HG02642 (cell line): ENCODE measurements around the gene ATP5PD.
"Not testable (repeated sequence)": the region's sequence is repeated elsewhere in the genome, so short reads cannot be mapped to it uniquely, and the experiment has no call there.

Experiments
- ATAC-seq: cut with Tn5 transposase; IDR thresholded peaks from one replicate; pipeline ENCODE4 v1.9.1; 2021; ENCODE audit warnings: mild to moderate bottlenecking; ENCODE audit not compliant: unreplicated experiment, poor library complexity

The ATP5PD gene

GRCh38 chr17:75077496-75078283, 30.9 kb upstream of the ATP5PD start:
- ATAC-seq: peak; percentile 48

GRCh38 chr17:75077072-75077495, 30.3 kb upstream of the ATP5PD start:
- ATAC-seq: no peak

GRCh38 chr17:75075597-75076336, 29.0 kb upstream of the ATP5PD start:
- no peak for ATAC-seq

GRCh38 chr17:75074532-75074931, 27.8 kb upstream of the ATP5PD start:
- ATAC-seq: no peak

- no peak for ATAC-seq
These were observed 26.9 kb upstream of the ATP5PD start for GRCh38 chr17:75073618-75074047.

- not testable (repeated sequence) for ATAC-seq
These were observed 26.1 kb upstream of the ATP5PD start for GRCh38 chr17:75072909-75073308.

GRCh38 chr17:75071478-75072271, 24.9 kb upstream of the ATP5PD start:
- ATAC-seq: not testable (repeated sequence)

- no peak for ATAC-seq
These were observed 23.0 kb upstream of the ATP5PD start for GRCh38 chr17:75069783-75070182.

GRCh38 chr17:75068750-75069149, 22.0 kb upstream of the ATP5PD start:
- ATAC-seq: no peak

- ATAC-seq: no peak
These were observed 21.1 kb upstream of the ATP5PD start for GRCh38 chr17:75067856-75068255.

- no peak for ATAC-seq
These were observed 18.9 kb upstream of the ATP5PD start for GRCh38 chr17:75065562-75066151.

GRCh38 chr17:75064867-75065561, 18.2 kb upstream of the ATP5PD start:
- no peak for ATAC-seq

GRCh38 chr17:75064460-75064859, 17.7 kb upstream of the ATP5PD start:
- no peak for ATAC-seq

GRCh38 chr17:75064040-75064439, 17.3 kb upstream of the ATP5PD start:
- ATAC-seq: no peak

- ATAC-seq: no peak
These were observed 16.9 kb upstream of the ATP5PD start for GRCh38 chr17:75063626-75064025.

GRCh38 chr17:75063201-75063600, 16.4 kb upstream of the ATP5PD start:
- ATAC-seq: no peak

- ATAC-seq: no peak
These were observed 14.8 kb upstream of the ATP5PD start for GRCh38 chr17:75061618-75062017.

GRCh38 chr17:75061055-75061438, 14.3 kb upstream of the ATP5PD start:
- no peak for ATAC-seq

GRCh38 chr17:75060434-75061054, 13.8 kb upstream of the ATP5PD start:
- ATAC-seq: no peak
